DMS53 treated with DMSO at 0.1 percent for 48 hours (cell line): ENCODE data around the gene EPPIN.

Experiments used
- DNase-seq: peaks from one replicate; lab custom pipeline; 2025; ENCODE audit not compliant: unreplicated experiment; lab: John Stamatoyannopoulos, UW

Gene EPPIN

GRCh38 chr20:45539382-45539781 lies 7.8 kb downstream of the EPPIN start, which contains the start of gene WFDC6:
Gene WFDC6, minus strand, starts transcription at chr20:45539482. Its CDS starts 75 bp downstream, at chr20:45539407.
- DNase-seq, result no peak

- DNase-seq, result no peak
These were observed 8.9 kb downstream of the EPPIN start for GRCh38 chr20:45538209-45538799.

GRCh38 chr20:45527294-45527693 lies 19.9 kb downstream of the EPPIN start:
- no peak for DNase-seq

- no peak for DNase-seq
These were observed 23.4 kb downstream of the EPPIN start for GRCh38 chr20:45523821-45524220.

- no peak for DNase-seq
These were observed 28.9 kb downstream of the EPPIN start for GRCh38 chr20:45518282-45518681.

- no peak for DNase-seq
These were observed 31.9 kb downstream of the EPPIN start, which contains the start of gene SPINT3 for GRCh38 chr20:45515147-45515913. Gene SPINT3, minus strand, starts transcription at chr20:45515622. Its CDS starts 14 bp downstream, at chr20:45515608.

- DNase-seq, result no peak
These were observed 36.8 kb downstream of the EPPIN start for GRCh38 chr20:45510242-45510862.

- DNase-seq, result no peak
These were observed 38.1 kb downstream of the EPPIN start for GRCh38 chr20:45509091-45509490.

GRCh38 chr20:45508068-45508886 lies 38.9 kb downstream of the EPPIN start:
- DNase-seq, result no peak

GRCh38 chr20:45507011-45507820 lies 40.0 kb downstream of the EPPIN start:
- DNase-seq, result no peak

- DNase-seq, result no peak
These were observed 40.8 kb downstream of the EPPIN start for GRCh38 chr20:45506398-45506797.

- no peak for DNase-seq
These were observed 43.8 kb downstream of the EPPIN start for GRCh38 chr20:45503403-45503802.

GRCh38 chr20:45502561-45502960 lies 44.6 kb downstream of the EPPIN start:
- DNase-seq, result no peak

GRCh38 chr20:45501600-45501999 lies 45.6 kb downstream of the EPPIN start:
- no peak for DNase-seq

GRCh38 chr20:45500022-45500421 lies 47.2 kb downstream of the EPPIN start:
- no peak for DNase-seq

- DNase-seq, result no peak
These were observed 49.2 kb downstream of the EPPIN start for GRCh38 chr20:45497971-45498494.

GRCh38 chr20:45496166-45496565 lies 51.0 kb downstream of the EPPIN start:
- DNase-seq, result no peak

GRCh38 chr20:45495501-45495941 lies 51.7 kb downstream of the EPPIN start:
- DNase-seq, result no peak
